Stimulated activated CD4-positive, alpha-beta T cell treated with anti-CD3 and anti-CD28 coated beads, TNF-alpha, amount 100 ng/mL, for 24 hours (primary cell): ENCODE results near the gene KATNAL2.

Experiments used
- DNase-seq, 3 experiments: peaks; one replicate each; pipeline ENCODE4 v3.0.0-alpha.2; 2020; ENCODE audit warnings: low read depth in 3 of 3

Gene KATNAL2, protein sequence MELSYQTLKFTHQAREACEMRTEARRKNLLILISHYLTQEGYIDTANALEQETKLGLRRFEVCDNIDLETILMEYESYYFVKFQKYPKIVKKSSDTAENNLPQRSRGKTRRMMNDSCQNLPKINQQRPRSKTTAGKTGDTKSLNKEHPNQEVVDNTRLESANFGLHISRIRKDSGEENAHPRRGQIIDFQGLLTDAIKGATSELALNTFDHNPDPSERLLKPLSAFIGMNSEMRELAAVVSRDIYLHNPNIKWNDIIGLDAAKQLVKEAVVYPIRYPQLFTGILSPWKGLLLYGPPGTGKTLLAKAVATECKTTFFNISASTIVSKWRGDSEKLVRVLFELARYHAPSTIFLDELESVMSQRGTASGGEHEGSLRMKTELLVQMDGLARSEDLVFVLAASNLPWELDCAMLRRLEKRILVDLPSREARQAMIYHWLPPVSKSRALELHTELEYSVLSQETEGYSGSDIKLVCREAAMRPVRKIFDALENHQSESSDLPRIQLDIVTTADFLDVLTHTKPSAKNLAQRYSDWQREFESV

DNA sequence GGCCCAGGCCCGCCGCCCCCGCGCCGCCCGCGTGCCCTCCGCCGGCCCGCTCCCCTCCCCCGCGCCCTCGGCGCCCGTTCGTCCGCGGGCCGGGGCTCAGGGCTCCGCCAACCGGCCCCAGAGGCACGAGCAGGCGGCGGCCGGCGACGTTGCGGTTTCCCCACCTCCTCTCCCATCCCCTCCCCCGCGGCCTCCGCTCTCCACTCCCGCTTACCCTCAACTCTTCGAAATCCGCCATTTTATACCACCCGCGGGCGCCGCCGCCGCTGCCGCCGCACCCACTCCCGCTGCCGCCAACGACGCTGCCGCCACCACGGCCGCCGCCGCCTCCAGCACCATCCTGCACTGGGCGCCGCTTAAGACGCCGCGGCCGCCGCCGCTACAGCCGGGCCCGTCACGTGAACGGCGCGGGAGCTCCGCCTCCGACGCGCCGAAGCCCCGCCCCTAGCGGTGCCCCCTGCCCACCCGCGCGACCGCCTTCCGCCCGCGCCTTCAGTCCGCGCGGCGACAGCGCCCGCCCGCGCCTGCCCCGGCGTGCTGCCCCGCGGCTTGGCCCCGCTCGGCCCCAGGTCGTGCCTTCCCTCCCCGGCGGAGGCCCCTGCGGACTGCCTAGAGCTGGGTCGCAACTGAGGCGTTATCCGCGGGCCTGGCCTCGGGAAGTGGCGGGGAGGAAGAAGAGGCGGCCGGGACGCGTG is at the start of gene KATNAL2, which contains the start of gene PIAS2:
Gene KATNAL2, plus strand, starts transcription at position 495 of the 695 bp plus-strand sequence. CDS start 29,271 bp downstream, outside the sequence.
Gene PIAS2, minus strand, starts transcription at position 400 of the 695 bp plus-strand sequence. Its CDS starts 162 bp downstream, at position 238.
- peak; percentile 36 to 73 (median 49) for DNase-seq

DNA sequence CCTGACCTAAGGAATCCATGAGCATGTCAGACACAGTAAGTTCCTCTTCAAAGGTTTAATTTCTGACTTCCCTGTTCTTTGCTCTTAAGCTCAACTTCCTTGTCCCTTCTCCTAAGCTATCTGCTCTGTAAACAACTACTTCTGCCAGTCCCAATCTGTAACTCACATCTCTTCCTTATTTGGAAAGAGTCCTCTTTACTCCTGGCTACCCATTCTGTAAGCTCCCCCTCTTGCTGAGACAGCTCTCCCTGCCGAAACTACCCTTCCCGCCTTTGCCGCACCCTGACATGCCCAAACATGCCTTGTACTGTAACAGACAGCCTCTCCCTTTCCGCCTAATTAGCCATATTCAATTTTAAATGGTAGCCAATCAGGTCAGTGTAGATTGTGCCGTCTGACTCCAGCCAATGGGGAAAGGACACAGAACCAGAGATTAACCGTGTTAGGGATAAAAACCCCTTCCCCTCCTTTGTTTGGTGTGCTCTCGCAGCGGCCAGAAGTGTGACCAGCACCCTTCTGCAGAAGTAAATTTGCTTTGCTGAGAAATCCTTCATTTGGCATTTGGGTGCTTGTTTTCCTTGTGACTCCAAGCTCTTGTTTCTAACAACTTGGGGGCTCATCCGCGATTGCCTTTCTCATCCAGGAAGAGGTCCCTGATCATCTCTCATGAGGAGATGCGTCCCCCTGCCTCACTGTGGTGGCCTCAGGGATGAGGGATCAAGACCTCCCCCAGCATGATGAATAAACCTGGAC is 49.1 kb upstream of the KATNAL2 start:
- DNase-seq: no peak

DNA sequence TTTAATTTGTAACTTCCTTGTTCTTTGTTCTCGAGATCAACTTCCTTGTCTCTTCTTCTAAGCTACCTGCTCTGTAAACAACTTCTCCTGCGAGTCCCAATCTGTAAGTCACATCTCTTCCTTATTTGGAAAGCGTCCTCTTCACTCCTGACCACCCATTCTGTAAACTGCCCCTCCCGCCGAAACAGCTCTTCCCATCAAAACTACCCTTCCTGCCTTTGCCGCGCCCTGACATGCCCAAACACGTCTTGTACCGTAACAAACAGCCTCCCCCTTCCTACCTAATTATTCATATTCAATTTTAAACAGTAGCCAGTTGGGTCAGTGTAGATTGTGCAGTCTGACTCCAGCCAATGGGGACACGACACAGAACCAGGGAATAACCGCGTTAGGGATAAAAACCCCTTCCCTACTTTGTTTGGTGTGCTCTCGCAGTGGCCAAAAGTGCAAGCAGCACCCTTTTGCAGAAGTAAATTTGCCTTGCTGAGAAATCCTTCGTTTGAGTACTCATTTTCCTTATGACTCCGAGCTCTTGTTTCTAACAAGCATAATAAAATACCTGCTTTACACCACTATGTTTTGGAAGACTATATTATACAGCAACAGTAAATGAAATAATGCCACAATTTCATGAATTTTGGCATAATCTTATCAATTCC is 39.9 kb upstream of the KATNAL2 start:
- no peak for DNase-seq

DNA sequence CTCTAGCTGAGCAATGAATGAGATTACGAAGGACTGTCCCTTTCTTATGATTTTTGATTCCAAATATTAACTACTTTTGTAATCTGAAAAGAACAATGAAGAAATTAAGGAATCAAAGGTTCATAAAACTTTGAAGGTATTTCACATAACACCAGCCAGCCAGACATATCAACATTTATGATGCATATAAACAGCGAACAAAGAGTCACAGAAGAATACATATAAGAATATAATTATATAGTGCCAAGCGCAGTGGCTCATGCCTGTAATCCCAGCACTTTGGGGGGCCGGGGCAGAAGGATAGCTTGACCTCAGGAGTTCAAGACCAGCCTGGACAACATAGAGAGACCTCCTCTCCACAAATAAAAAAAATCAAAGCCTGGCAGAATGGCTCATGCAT is 34.2 kb upstream of the KATNAL2 start:
- no peak for DNase-seq

DNA sequence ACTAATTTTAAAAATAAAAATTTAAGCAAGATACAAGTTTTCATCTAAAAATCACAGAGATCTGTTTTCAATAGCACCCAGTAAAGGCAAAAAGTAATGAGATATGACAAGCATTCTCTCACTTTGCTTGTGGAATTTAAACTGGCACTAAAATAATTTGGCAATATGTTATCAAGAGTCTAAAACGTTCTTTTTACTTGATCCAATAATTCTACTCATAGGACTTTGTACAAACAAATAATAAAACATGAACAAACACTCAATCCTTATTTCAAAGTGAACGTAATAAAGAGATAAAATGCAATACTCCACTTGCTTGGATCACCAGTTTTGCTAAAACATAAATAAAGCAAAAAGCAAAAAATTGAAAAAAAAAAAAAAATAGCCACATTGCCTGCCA is 30.5 kb upstream of the KATNAL2 start:
- no peak for DNase-seq

DNA sequence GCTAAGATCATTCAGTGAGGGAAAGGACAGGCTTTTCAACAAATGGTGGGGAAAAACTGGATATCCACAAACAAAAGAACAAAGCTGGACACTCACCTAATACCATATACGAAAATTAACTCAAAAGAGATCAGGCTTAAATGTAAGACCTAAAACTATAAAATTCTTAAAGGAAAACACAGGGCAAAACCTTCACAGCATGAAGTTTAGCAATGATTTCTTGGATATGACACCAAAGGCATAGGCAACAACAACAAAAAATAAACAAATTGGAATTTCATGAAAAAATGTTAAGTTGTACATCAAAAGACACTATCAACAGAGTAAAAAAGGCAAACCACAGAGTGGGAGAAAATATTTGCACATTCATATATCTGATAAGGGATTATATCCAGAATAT is 28.4 kb upstream of the KATNAL2 start:
- no peak for DNase-seq

DNA sequence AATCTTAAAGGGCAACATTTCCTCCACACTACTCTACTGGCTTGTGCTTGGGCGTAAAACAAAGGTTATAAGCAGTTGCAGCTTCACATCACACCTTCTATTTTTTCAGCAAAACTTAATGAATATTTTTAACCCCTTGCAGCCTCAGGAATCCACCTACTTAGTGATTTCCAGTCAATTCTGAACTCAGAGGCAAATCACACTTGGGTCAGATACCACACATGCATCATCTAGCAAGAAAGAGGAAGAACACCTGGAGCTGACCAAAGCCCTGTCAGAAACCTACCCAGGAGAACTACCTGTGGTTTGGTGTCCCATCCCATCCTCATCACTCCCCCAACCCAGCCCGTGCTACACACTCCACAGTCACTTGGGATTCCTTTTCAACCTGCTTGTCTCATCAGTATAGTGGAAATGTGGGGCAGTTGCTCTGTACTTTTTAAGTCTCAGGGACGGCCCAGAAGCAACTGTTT is 25.6 kb upstream of the KATNAL2 start:
- no peak for DNase-seq

DNA sequence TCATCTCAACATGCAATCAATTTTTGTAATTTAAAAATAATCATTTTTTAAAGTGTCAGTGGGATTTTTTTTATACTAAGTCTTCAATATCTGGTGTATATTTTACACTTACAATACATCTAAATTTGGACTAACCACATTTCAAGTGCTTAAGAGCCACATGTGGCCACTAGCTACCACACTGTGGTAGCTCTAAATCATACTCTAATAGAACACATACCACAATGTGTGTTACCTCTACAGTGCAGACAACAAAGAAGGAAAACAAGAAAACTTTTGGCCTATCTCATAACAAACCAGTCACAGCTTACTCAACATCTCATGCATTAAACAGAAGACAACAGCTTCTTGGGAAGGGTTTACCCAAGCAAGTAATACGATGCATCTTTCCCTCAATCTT is 24.6 kb upstream of the KATNAL2 start:
- no peak for DNase-seq

DNA sequence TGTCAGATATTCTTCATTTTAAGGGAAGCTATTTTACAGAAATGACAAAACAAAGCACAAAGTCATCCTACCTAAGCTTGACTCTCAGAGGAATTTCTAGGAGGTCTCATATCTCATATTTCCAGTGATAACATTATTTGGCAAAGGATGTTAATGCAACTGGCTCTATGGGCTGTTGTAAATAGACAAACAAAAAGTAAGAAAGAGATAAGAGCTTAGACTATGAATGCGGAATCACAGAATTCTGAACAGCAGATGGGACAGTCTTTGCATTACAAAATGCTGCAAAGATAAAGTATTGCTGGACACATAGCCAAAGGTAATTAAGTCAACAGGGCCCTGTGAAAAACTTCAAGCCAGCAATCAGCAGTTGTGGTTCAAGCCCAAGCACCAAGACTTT is 24.0 kb upstream of the KATNAL2 start:
- DNase-seq: no peak

DNA sequence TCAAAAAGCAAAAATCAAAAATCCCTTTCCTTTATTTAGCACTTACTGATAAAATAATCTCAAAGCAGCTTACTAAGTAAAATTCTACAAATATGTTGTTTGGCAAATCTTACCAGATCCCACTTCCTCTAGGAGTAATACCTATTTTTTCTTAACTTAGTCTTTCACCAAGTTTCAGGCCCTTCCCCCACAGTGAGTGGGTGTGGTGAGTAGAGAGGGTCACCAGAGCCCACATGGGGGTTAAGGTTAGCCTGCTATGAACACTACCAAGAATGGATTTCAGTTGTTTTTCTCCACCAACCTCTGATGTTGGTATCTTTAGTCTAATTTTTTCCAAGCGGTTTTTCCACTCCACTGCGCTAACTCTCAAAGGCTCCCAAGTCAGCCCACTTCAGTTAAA is 23.3 kb upstream of the KATNAL2 start:
- no peak for DNase-seq

DNA sequence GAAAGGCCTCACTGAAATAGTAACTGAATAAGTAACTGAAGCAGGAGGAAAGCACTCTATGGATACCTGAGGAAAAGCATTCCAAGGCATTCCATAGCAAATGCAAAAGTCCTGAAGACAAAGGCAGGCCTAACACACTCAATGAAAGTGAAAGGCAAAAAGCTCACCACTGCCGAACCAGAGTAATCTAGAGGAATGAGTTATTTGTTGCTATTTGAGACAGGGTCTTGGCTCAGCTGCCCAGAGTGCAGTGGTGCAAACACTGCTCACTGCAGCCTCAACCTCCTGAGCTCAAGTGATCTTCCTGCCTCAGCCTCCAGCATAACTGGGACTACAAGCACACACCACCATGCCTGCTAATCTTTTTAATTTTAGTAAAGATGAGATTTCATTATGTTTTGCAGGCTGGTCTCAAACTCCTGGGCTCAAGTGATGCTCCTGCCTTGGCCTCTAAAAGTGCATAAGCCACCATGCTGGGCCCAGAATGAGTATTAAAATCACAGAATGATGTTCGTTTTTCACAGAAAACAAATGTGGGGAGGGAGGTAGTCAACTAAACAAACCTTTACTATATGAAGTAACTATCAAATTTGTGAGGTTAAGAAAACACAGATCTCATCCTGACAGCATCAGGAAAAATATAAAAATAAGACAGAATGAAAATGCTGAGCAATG is 18.0 kb upstream of the KATNAL2 start:
- DNase-seq: no peak

DNA sequence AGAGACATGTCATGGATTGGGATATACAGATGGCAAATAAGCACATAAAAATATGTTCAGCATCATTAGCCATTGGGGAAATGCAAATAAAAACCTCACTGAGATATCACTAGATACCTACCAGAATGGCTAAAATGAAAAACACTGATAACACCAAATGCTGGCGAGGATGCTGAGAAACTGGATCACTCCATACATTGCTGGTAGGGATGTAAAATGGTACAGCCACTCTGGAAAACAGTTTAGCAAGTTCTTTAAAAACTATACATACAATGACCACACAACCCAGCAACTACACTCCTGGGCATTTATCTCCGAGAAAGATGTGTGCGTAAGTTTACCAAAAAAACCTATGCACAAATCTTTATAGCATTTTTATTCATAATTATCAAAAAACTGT is 14.0 kb upstream of the KATNAL2 start:
- DNase-seq: no peak

DNA sequence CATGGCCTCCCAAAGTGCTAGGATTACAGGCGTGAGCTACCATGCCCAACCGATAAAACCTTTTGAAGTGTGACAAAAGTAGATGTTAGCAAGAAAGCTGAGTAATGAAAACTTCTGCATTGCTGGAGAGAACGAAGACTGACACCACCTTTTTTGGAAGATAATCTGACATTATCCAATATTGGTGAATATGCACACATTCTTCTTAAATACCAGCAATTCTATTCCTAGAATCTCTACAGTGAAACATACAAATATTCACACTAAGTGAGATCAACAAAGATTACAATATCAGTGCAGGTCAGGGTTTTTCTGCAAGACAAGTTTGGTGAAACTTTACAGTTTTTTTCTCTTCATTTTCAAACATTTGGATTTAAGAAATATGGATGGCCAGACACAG is 7.9 kb upstream of the KATNAL2 start:
- no peak for DNase-seq

DNA sequence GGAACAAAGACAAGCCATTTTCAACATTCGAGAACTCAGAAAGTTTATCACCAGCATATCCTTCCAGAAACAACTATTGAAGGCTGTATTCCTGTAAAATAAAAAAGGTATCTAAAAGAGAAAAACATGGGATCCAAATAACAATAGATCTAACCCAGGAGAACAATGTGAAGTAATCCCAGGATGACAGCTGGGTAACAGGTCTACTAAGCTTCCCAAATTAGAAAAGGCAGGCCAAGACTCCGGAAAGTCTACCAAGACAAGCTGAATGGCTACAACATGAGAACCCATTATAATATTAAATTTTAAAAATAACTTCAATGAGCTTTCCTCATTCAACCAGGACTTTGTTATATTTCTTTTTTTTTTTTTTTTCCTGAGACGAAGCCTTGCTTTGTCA is 6.5 kb upstream of the KATNAL2 start:
- no peak for DNase-seq

DNA sequence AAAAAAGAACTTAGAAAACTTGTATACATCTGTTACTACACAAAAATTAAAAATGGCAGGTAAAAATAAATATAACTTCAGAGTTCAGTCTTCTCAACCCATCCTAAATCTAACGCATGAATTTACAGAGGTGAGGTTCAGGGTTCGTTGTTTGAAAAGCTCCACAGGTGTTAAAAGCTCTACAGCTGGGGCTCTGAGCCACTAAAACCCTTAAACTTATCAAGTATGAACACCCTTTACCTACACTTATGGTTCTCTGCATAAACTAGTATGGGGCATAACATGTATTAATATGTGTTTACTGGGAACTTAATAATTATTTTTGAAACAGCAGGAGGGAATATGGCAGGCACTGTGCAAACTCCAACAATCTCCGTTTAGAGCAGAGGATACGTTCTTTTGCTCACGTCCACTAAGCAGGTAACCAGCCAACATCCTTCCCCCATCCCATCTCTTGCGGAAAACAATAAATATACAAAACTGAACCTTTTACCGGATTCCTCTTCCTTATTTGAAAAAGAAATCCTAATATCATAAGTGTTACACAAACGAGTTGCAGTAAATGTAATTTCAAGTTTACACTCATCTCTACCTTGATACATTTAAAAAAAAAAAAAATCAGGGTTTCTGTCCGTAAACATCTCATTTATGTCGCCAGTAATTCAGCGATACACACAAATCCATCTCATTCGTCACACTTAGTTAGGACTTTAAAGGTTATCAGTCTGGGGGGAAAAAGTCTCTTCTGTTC is 1.4 kb upstream of the KATNAL2 start:
- DNase-seq: no peak

DNA sequence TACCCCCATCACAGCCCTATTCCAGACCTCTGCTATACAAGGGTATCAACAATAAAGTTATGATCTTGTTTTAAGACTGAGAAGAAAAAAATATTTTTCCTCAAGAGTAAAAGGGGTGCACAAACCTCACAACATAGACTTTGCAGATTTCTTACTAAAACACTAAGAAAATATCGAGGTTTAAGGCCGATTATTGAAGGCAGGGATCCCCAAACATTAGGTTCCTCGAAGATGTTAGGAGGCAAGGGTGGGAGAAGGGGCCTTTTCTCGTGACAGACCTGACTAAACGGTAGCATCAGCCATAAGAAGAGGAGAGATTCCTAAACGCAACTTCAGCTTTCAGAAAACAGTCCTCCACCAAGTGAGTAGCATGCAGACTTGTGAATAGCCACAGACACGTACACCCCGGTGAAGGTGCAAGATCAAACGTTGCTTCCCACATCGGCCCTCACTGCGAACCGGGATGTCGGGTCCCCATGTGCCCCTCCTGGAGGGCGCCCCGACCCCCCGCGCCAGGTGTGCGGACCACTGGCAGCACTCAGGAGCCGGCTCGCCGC is 773 bp upstream of the KATNAL2 start:
- DNase-seq: peak in 1 of 3 experiments; percentile 5

DNA sequence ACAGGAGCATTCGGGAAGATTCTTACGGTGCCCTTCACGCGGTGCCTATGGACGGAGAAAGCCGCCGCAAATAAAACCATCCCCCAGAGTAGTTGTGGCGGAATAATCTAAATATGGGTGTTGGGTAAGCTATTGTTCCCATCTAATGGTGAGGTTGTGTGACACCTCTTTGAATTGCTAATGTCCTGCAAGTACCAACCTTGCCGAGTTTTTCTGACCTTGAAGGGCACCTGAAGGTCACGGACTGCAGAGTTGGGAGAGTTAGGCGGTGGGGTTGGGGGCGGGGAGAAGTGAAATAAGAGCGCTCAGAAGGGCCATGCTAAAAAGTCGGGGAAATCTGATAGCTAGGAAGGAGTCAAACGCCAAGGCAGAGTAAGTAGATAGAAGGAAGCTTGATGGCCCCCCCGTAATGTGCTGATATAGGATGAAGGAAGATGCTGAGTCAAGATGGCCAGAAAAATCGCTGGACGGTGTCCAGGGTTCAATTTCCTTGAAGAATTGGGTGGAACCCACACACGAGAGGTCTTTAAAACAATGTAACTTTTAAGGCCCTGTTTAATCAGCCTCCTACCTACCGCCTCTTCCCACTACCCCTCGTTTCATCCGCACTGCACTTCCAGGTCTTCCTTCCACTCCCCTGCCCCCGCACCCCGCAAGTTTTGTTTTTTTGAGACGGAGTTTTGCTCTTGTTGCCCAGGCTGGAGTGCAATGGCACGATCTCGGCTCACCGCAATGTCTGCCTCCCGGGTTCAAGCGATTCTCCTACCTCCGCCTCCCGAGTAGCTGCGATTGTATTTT is 600 bp downstream of the KATNAL2 start:
- DNase-seq: no peak

DNA sequence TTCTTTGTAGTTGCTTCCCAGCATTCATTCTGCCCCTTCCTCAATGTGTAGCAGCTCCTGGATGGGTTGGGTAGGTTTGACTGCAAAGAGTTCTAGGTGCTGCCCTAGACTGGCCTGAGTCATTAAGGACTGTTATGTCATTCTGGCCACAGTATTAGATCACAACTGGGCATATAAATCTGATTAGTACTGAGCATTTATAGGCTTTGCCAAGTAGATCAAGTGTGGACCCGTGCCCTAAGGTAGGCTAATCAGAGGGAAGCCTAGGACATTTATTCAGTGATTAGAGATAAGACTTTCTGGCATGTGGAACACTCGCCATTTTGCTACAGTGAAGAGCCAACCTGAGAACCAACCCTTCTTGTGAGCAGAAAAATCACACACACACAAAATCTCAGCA is 2.7 kb downstream of the KATNAL2 start:
- DNase-seq: no peak

DNA sequence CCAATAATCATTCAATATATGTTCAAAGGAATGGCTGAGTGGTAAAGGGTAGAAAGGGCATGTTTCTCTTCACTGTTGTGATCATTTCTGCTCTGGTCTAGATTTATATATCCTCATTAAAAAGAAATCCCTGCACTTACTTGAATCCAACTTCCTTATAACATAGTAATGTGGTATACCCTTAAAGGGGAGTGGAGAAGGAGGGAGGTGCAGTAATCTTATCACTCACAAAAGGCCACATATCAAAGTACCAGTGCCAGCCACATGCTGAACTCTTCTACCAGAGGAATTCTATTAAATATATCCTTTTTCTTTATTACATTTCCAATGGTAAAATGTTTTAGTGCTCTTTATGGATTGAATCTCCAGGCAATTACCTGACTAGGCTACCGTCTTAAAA is 3.3 kb downstream of the KATNAL2 start:
- DNase-seq: no peak
